ENCODE data around the gene CXorf66. TPM values are rescaled to one million over a fixed set of nuclear protein-coding genes. Genes with fewer than 3 reads are reported as not detected.

Gene CXorf66
- total RNA-seq, 1 donor from 2014 or later: not detected

GRCh38 chrX:139945075-139945474 is 20.2 kb downstream of the CXorf66 start:
- Histone ChIP-seq H3K27me3 (ENCODE audit: low read depth) (no peaks in the 10 kb centered on the region), H3K36me3 (no peaks in the 10 kb centered on the region), H3K9me3 (replicated peaks) (no peaks in the 10 kb centered on the region), H3K4me1 (no peaks in the 10 kb centered on the region), H3K27ac (replicated peaks) (no peak overlapping the region), H3K4me3 (no peak overlapping the region)
- no peak for TF ChIP-seq CTCF (IDR thresholded peaks at IDR 0.05; ENCODE audit: borderline replicate concordance)
- no peak for DNase-seq
- intact Hi-C loops (cut with micrococcal nuclease): no loop called here

GRCh38 chrX:139936259-139936658 is 29.1 kb downstream of the CXorf66 start:
- intact Hi-C loops (cut with micrococcal nuclease): no loop called here
- no peak for TF ChIP-seq CTCF (IDR thresholded peaks at IDR 0.05; ENCODE audit: borderline replicate concordance)
- H3K4me3 ChIP-seq: no peak overlapping the region
- H3K36me3 ChIP-seq: no peaks in the 10 kb centered on the region
- DNase-seq: no peak
- no peak overlapping the region for H3K27ac ChIP-seq (replicated peaks)
- H3K4me1 ChIP-seq: no peaks in the 10 kb centered on the region
- no peaks in the 10 kb centered on the region for H3K27me3 ChIP-seq (ENCODE audit: low read depth)
- no peaks in the 10 kb centered on the region for H3K9me3 ChIP-seq (replicated peaks)

- no peaks in the 10 kb centered on the region for H3K9me3 ChIP-seq (replicated peaks)
- TF ChIP-seq CTCF (IDR thresholded peaks at IDR 0.05; ENCODE audit: borderline replicate concordance): no peak
- peak overlapping the region; percentile 83 for H3K4me3 ChIP-seq
- intact Hi-C loops (cut with micrococcal nuclease): no loop called here
- no peaks in the 10 kb centered on the region for H3K36me3 ChIP-seq
- H3K4me1 ChIP-seq: no peaks in the 10 kb centered on the region
- H3K27ac ChIP-seq (replicated peaks): peak overlapping the region; percentile 95
- H3K27me3 ChIP-seq (ENCODE audit: low read depth): no peaks in the 10 kb centered on the region
- DNase-seq: no peak
Observed at GRCh38 chrX:139933904-139934303, 31.4 kb downstream of the CXorf66 start.

- H3K27ac ChIP-seq (replicated peaks): peak within 1 kb of the TSS; percentile 95
- no peaks in the 10 kb centered on the region for H3K27me3 ChIP-seq (ENCODE audit: low read depth)
- H3K9me3 ChIP-seq (replicated peaks): no peaks in the 10 kb centered on the region
- peak within 1 kb of the TSS; percentile 83 for H3K4me3 ChIP-seq
- peak; percentile 81 for DNase-seq
- no peaks in the 10 kb centered on the region for H3K36me3 ChIP-seq
- no peak for TF ChIP-seq CTCF (IDR thresholded peaks at IDR 0.05; ENCODE audit: borderline replicate concordance)
- no peaks in the 10 kb centered on the region for H3K4me1 ChIP-seq
- intact Hi-C loops (cut with micrococcal nuclease): no loop called here
Observed at GRCh38 chrX:139932901-139933796, 32.2 kb downstream of the CXorf66 start, which contains the start of gene ATP11C. ATP11C (minus strand) TSS chrX:139933053; CDS start chrX:139932042, 1,011 bp downstream.

- peak; percentile 51 for DNase-seq
- H3K27ac ChIP-seq (replicated peaks): peak overlapping the region; percentile 95
- TF ChIP-seq CTCF (IDR thresholded peaks at IDR 0.05; ENCODE audit: borderline replicate concordance): no peak
- H3K27me3 ChIP-seq (ENCODE audit: low read depth): no peaks in the 10 kb centered on the region
- H3K4me1 ChIP-seq: no peaks in the 10 kb centered on the region
- H3K9me3 ChIP-seq (replicated peaks): no peaks in the 10 kb centered on the region
- H3K36me3 ChIP-seq: no peaks in the 10 kb centered on the region
- intact Hi-C loops (cut with micrococcal nuclease): no loop called here
- H3K4me3 ChIP-seq: peak overlapping the region; percentile 83
Observed at GRCh38 chrX:139932073-139932900, 33.0 kb downstream of the CXorf66 start.
